ENCODE data around the gene GRM4.

The GRM4 gene

DNA sequence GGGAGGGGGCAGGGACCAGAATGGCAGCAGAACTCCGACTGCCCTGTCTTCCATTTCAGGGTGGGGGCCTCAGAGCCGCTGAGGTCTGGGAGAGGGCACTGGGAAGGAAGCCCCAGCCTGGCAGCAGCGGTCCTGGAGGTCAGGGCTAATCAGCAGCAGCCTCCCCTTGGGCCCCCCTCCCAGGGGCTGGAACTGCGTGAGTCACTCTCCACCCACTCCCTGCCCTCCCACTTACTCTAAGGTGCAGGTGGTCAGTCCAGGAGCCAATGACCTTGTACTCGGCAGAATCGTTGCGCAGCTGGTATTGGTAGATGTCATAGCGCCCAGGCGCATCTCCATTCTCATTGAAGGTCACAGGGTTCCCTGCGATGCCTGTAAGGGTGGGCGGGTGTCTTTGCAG, 105.9 kb downstream of the GRM4 start:
- DNase-seq: no peak

DNA sequence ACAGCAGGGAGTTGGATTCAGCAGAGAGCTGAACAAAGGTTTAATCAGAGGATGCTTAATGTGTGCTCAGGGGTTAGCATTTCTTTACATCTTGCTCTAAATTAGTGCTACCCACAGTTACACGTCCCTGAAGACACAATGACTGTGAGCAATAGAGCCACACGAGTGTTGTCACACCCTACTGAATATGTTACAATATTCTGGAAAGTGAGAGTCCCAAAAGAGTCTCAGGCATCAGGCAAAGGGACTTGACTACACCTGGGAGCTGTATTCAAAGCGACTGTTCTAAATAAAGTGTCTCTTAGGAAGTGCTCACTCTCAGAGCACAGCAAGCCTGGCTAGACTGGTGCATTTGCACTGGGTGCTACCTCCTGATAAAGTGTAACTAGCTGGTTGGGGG, 108.7 kb downstream of the GRM4 start:
- DNase-seq: no peak

GRCh38 chr6:34036357-34037069, 109.4 kb downstream of the GRM4 start:
- DNase-seq: no peak

DNA sequence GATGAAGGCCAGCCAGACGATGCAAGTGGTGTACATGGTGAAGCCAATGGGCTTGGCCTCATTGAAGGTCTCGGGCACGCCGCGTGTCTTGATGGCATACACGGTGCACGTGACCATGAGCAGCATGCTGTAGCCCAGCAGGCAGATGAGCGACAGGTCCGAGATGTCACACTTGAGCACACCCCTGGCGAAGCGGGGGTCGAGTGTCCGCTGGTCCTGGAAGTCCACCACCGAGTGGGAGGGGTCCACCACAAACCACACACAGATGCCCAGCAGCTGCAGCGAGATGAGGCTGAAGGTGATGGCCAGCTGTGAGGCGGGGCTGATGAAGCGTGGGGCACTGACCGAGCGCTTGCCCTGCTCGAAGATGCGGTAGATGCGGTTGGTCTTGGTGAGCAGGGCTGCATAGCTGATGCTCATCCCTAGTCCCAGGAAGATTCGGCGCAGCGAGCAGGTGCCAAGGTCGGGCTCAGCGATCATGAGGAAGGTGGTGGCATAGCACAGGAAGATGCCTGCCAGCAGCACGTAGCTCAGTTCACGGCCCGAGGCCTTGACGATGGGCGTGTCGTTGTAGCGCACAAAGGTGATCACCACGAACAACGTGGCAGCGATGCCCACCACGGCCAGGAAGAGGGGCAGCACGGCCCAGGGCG, 110.1 kb downstream of the GRM4 start:
- DNase-seq: no peak

DNA sequence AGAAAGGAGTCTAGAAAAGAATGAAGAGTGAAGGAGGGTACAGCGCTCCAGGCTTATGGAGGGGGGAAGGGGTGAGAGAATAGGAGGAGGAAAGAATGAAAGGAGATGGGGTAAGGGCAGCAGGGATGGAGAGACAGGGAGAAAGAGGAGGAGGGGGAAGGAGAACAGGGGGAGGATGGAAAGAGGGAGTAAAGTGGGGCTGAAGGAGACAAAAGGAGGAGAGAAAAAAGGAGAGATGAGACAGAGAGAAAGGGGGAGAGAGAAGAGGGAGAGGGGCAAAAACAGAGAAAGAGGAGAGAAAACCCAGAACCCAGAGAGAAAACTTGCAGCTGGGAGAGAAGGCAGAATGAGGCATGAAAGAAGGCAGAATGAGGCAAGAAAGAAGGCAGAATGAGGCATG, 110.7 kb downstream of the GRM4 start:
- no peak for DNase-seq

GRCh38 chr6:34032856-34033255, 113.0 kb downstream of the GRM4 start:
- no peak for DNase-seq

DNA sequence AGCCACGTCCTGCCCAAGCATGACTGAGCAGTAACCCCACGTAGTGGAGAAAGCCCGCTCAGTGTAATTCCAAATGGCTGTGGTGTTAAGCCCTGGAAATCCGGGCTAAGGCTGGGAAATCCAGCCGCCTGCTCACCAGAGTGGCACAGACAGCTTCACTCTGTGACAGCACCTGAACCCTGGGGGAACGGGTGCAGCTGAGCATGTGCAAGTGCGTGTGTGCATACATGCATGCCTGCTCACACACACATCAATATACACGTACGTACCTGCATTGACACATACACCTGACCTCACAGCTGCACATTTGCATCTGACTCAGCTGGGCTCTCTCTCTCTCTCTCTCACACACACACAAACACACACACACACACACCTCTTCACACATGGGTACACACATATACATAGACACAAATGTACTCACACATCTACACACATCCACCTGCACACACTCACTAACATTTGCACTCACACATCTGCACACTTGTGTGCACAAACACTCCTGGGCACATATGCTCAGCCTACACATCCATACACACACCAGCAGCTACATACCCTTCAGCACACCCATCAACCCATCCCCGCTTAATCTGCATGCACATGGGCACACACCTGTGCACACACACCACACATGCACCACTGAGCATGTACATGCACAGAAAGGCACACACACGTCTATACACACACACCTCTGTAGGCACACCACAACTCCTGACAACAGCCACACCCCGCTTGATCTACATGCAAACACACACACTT, 114.1 kb downstream of the GRM4 start:
- no peak for DNase-seq

- no peak for DNase-seq
Measured at GRCh38 chr6:34030831-34031624, 114.9 kb downstream of the GRM4 start.

DNA sequence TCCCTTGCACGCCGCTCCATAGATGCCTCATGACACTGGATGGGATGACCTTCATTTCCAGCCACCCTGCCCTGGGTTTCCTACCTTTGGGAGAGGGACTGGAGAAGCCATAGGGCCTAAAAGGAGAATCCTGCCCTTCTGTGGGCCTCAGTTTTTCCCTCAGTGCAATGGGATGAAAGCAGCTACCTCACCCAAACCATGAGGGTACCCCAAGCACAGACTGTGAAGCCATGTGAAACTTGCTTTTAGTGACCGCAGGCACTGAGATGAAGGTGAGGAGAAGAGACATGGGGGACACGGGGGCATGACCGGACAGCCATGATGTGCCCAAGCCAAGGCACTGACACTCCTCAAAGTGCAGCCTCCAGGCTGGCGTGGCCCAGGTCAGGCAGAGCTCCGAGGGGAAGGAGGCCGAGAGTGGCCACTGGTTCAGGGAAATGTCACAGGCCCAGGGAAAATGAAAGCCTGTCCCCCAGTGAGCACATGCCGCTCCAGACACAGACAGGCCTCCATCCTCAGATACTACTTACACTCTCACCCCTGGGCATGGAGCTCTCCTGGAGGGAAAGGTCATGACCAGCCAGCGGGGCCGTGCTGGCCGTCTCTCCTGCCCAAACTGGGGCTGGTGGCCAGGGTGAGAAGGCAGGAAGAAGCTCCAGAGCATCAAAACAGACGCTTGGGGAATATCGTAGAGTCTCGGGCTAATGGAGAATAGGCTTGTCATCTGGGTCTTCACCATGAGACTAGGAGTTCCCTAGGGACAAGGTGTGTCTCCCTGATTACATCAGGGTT, 116.2 kb downstream of the GRM4 start:
- DNase-seq: no peak

GRCh38 chr6:34028691-34029360, 117.1 kb downstream of the GRM4 start:
- no peak for DNase-seq

GRCh38 chr6:34027939-34028441, 117.9 kb downstream of the GRM4 start:
- DNase-seq: no peak

- DNase-seq: peak; percentile 46
Measured at GRCh38 chr6:34027445-34027936, 118.4 kb downstream of the GRM4 start.

DNA sequence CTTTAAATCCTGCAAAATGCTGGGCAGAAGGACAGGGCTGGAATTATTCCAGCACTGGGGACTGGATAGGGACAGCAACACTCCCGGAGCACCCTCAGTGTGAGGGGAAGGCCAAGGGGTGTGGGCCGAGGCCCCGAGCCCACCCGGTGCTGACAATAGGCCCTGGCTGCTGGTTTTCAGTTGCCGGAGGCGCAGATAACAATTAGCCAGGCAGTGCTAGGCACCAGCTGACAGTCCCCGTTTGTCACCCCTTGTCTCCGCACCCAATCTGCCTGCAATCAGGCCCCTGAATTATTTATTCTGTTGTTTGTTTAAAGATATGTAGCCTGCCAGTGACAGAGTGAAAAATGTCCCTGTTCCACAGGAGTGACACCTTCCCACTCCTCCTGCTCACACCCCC, 120.0 kb downstream of the GRM4 start:
- no peak for DNase-seq

DNA sequence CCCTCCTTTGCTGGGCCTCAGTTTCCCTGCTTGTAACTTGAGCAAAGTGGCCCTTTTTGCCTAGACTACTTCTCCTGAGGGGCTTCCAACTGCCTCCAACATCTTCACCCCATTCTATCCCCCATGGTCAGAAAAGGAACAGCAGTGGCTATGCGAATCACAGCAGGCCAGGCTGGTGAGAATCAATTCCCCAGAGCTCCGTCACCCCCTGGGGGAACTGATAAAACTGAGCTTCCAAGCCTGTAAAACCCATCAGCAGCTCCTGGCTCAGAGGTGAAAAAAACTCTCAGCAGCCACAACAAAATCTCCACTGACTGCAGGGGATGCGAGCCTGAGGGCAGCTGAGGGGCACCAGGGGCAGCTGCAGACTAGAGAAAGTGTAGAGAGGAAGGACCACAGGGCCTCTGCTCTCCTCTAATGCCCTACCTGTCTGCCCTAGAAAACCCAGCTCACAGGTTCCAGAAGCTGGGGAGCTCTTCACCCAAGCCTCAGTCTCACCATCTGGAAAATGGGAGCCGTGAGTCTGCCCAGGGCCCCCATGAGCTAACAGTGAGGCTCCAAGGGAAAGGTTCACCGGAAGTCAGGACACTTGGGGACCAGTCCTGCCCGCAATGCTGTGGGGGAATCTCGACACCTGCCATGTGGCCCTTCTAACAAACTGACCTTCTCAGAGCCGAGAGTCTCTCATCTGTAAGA, 120.6 kb downstream of the GRM4 start:
- no peak for DNase-seq

DNA sequence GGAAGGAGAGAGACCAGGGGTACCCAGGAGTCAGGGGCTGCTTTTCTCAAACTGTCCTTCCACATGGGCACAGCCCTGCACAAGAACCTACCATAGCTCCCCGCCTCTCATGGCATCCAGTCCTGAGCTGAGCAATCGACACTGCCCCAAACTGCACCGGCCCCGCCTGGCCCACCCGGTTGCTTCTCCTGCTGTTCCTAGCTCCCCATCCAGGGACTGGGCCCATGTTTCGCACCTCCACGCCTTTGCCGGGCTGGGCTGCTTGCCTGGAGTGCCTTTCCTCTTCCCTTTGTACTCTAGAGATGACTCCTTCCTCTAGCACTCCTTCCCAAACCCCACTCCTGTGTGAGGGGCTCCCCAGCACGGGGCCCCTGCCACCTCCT, 123.0 kb downstream of the GRM4 start:
- DNase-seq: no peak

GRCh38 chr6:34022250-34022872, 123.5 kb downstream of the GRM4 start:
- no peak for DNase-seq

DNA sequence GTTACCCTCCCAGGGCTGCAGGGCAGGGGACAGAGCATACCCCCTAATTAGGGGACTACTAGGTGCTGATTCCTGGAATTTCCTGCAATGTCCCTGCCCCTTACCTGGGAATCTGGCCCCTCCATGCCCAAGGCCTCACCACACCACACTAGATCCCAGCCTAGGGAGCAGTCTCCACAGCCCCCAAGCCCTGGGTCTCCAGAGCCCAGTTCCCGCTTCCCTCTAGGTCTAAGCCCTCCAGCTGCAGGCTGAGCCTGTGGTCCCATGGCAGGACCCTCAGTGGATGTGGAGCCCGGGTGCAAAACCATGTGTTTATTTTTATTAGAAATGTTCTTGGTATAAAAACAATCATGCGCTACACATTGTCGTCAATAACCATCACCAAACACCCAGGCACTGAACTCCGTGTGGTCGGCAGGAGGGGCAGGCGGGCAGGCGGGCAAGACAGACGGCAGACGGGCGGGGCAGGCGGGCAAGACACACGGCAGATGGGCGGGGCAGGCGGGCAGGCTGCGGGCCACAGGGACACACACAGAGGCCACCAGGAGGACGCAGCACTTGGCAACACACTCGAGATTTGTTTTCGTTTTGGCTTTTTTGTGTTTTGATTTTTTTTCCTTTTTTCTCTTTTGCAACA, 124.2 kb downstream of the GRM4 start:
- no peak for DNase-seq

DNA sequence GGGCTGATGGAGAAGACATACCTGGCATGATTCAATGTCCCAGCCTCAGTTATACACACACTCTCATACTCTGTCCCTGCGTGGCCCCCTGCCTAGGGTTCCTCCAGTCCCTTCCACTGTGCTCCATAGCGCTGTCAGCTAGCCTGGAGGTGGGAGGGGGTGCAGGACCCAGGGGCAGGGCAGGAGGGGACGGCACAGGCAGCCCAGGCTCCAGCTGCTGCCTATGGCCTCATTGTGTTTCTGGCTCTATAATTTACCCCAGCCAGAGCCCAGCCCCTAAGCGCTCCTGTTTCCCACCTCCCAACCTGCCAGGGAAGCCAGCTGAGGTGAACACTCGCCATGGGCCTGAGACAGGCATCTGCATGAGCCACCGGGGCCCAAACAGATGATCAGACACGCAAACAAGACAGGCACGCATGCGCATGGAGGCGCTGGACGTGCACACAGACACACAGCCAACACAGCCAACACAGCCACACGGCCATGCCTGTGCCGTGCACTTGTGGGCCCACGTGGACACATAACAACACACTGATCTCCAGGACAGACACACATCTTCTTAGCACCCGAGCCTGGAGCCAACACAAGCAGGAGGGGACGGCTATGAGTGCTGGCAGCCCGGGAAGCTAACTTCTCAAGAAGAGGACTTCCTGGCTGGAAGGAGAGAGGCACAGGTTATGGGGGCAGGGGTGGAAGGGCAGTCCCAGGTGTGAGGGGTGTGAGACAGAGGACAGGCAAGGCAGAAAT, 124.9 kb downstream of the GRM4 start:
- DNase-seq: no peak

DNA sequence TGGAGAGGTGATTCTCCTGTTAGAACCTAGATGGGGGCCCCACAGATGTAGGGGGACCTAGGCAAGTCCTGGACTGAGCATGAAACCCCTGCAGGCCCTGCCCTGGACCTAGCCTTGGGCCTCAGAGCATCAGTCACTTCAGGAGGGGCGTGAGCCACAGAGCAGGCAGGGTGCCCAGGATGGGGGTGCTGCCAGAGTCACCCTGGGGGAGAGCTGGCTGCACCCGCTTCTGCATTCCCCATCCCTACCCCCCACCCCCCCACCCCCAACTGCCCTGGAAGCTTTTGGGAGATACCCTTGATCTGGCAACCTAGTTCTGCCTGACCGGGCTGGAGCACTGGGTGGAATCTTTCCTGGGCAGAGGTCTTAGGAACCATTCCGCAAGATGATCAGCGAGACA, 125.6 kb downstream of the GRM4 start:
- no peak for DNase-seq

All from CD4-positive, alpha-beta T cell treated with Interleukin-15 for 1 hour (primary cell).